Stimulated activated CD4-positive, alpha-beta T cell treated with anti-CD3 and anti-CD28 coated beads, Interleukin-15, amount 100 ng/mL, for 24 hours (primary cell): ENCODE results near the gene SLC16A9.
A peak's percentile ranks its signal among the peaks of the same experiment; 100 is the strongest.

Experiments
- DNase-seq: peaks from one replicate; pipeline ENCODE4 v3.0.0-alpha.2; 2020

Gene SLC16A9

GRCh38 chr10:59627366-59628018, 82.2 kb downstream of the SLC16A9 start:
- no peak for DNase-seq

- no peak for DNase-seq
These were observed 83.2 kb downstream of the SLC16A9 start for GRCh38 chr10:59626523-59626869.

- peak; percentile 35 for DNase-seq
These were observed 83.7 kb downstream of the SLC16A9 start for GRCh38 chr10:59625721-59626522.

GRCh38 chr10:59624951-59625350, 84.7 kb downstream of the SLC16A9 start:
- no peak for DNase-seq

- no peak for DNase-seq
These were observed 85.5 kb downstream of the SLC16A9 start for GRCh38 chr10:59624136-59624535.

- DNase-seq, result no peak
These were observed 86.2 kb downstream of the SLC16A9 start for GRCh38 chr10:59623133-59624121.

- DNase-seq, result peak; percentile 26
These were observed 87.1 kb downstream of the SLC16A9 start for GRCh38 chr10:59622320-59623132.

GRCh38 chr10:59621771-59622170, 87.9 kb downstream of the SLC16A9 start:
- no peak for DNase-seq

GRCh38 chr10:59618666-59619065, 91.0 kb downstream of the SLC16A9 start:
- DNase-seq, result no peak

GRCh38 chr10:59617996-59618395, 91.7 kb downstream of the SLC16A9 start:
- no peak for DNase-seq

GRCh38 chr10:59611048-59611447, 98.6 kb downstream of the SLC16A9 start:
- DNase-seq, result no peak

GRCh38 chr10:59607970-59608369, 101.7 kb downstream of the SLC16A9 start:
- no peak for DNase-seq

- no peak for DNase-seq
These were observed 103.1 kb downstream of the SLC16A9 start for GRCh38 chr10:59606551-59606961.

- no peak for DNase-seq
These were observed 107.7 kb downstream of the SLC16A9 start for GRCh38 chr10:59601985-59602384.
